Neuronal stem cell (in vitro differentiated cells): ENCODE measurements around the gene TNNT1. TPM values are rescaled to one million over a fixed set of nuclear protein-coding genes. Genes with fewer than 3 reads are reported as not detected.

Experiments
- DNase-seq: peaks from one replicate; pipeline ENCODE4 v3.0.0-alpha.2; 2013; ENCODE audit warnings: low spot score
- H2AFZ ChIP-seq: one replicate; pipeline ENCODE4 v1.6.1; 2013; ENCODE audit warnings: mild to moderate bottlenecking, low read length, inconsistent platforms
- H2AK5ac ChIP-seq: 2 replicates; pipeline ENCODE4 v1.6.1; 2013; ENCODE audit warnings: low read depth, mild to moderate bottlenecking, inconsistent platforms, low read length, moderate library complexity, mixed read lengths
- H2BK120ac ChIP-seq: 2 replicates; pipeline ENCODE4 v1.6.1; 2013; ENCODE audit warnings: low read depth, mild to moderate bottlenecking, inconsistent platforms, low read length, moderate library complexity, mixed read lengths
- H2BK12ac ChIP-seq: one replicate; pipeline ENCODE4 v1.6.1; 2013; ENCODE audit warnings: low read length, inconsistent platforms
- H2BK15ac ChIP-seq: 2 replicates; pipeline ENCODE4 v1.6.1; 2013; ENCODE audit warnings: mild to moderate bottlenecking, low read length, inconsistent platforms, mixed read lengths
- H2BK5ac ChIP-seq: one replicate; pipeline ENCODE4 v1.6.1; 2013; ENCODE audit warnings: inconsistent platforms, mild to moderate bottlenecking, low read length, moderate library complexity
- H3K14ac ChIP-seq: one replicate; pipeline ENCODE4 v1.6.1; 2013; ENCODE audit warnings: low read length, inconsistent platforms
- H3K18ac ChIP-seq: 2 replicates; pipeline ENCODE4 v1.6.1; 2013; ENCODE audit warnings: low read length, inconsistent platforms
- H3K23ac ChIP-seq: 2 replicates; pipeline ENCODE4 v1.6.1; 2013; ENCODE audit warnings: low read depth, mild to moderate bottlenecking, mixed read lengths, low read length, inconsistent platforms; ENCODE audit not compliant: poor library complexity
- H3K27ac ChIP-seq: replicated peaks from 3 replicates; pipeline ENCODE4 v1.5.1; 2013; ENCODE audit warnings: low read length, inconsistent platforms
- H3K27me3 ChIP-seq, 3 experiments: 2 replicates each; pipeline ENCODE4 v1.6.1; 2013; ENCODE audit warnings: low read length in 3 of 3, mild to moderate bottlenecking in 2 of 3, inconsistent platforms in 1 of 3, low read depth in 1 of 3, mixed read lengths in 1 of 3, moderate library complexity in 1 of 3; ENCODE audit not compliant: control insufficient read depth in 3 of 3, insufficient read depth in 3 of 3
- H3K36me3 ChIP-seq, 2 donors: replicated peaks in 1 of 2; 2 replicates each; pipeline ENCODE4 v1.6.1; 2013; ENCODE audit warnings: low read length in 2 of 2; ENCODE audit not compliant: control insufficient read depth in 2 of 2, insufficient read depth in 2 of 2
- H3K4ac ChIP-seq: 2 replicates; pipeline ENCODE4 v1.6.1; 2013; ENCODE audit warnings: inconsistent platforms, mild to moderate bottlenecking, low read length, moderate library complexity
- H3K4me1 ChIP-seq, 2 donors: 1 replicate in 1 of 2; 2 replicates in 1 of 2; pipeline ENCODE4 v1.6.1; 2013; ENCODE audit warnings: low read length in 2 of 2, low read depth in 1 of 2; ENCODE audit not compliant: control insufficient read depth in 2 of 2, insufficient read depth in 1 of 2
- H3K4me2 ChIP-seq: one replicate; pipeline ENCODE4 v1.6.1; 2013; ENCODE audit warnings: mild to moderate bottlenecking, low read length, inconsistent platforms; ENCODE audit not compliant: insufficient read depth, poor library complexity, severe bottlenecking
- H3K4me3 ChIP-seq, 2 donors: 2 replicates each; pipeline ENCODE4 v1.5.1; 2013; ENCODE audit warnings: low read length in 2 of 2, mild to moderate bottlenecking in 2 of 2, inconsistent platforms in 1 of 2, moderate library complexity in 1 of 2
- H3K79me1 ChIP-seq: one replicate; pipeline ENCODE4 v1.6.1; 2013; ENCODE audit warnings: low read depth, mild to moderate bottlenecking, inconsistent platforms, low read length, moderate library complexity
- H3K9ac ChIP-seq: one replicate; pipeline ENCODE4 v1.6.1; 2013; ENCODE audit warnings: mild to moderate bottlenecking, low read depth, low read length, inconsistent platforms; ENCODE audit not compliant: poor library complexity
- H3K9me3 ChIP-seq, 2 donors: replicated peaks in 1 of 2; 2 replicates each; pipeline versions ENCODE3 to v1.6.1; 2013; ENCODE audit warnings: low read length in 2 of 2, mild to moderate bottlenecking in 2 of 2, inconsistent platforms in 1 of 2, low read depth in 1 of 2, mixed read lengths in 1 of 2, moderate library complexity in 1 of 2; ENCODE audit not compliant: control insufficient read depth in 2 of 2, insufficient read depth in 1 of 2
- H4K8ac ChIP-seq: one replicate; pipeline ENCODE4 v1.6.1; 2013; ENCODE audit warnings: low read depth, mild to moderate bottlenecking, inconsistent platforms, low read length, moderate library complexity
- H4K91ac ChIP-seq: one replicate; pipeline ENCODE4 v1.6.1; 2013; ENCODE audit warnings: low read length, low read depth, mild to moderate bottlenecking, inconsistent platforms; ENCODE audit not compliant: poor library complexity
- WGBS, 2 donors: extraction: QIAGEN DNeasy Blood & Tissue Kit; methylation state at CpG; one replicate each; pipeline ENCODE4 v1.1.7; 2013; ENCODE audit warnings: missing lambda C conversion rate in 2 of 2, mixed read lengths in 1 of 2; ENCODE audit not compliant: insufficient read length in 2 of 2, insufficient replicate concordance in 1 of 2; ENCODE audit errors: extremely low coverage in 2 of 2; 5-methylcytosine and 5-hydroxymethylcytosine counted together
- polyA plus RNA-seq, 2 experiments: library from polyadenylated mRNA; stranded (reverse); fragments of 200-250 nt; gene quantifications; one replicate each; pipeline ENCODE4 v1.2.3, GENCODE V29; 2013

The TNNT1 gene, protein sequence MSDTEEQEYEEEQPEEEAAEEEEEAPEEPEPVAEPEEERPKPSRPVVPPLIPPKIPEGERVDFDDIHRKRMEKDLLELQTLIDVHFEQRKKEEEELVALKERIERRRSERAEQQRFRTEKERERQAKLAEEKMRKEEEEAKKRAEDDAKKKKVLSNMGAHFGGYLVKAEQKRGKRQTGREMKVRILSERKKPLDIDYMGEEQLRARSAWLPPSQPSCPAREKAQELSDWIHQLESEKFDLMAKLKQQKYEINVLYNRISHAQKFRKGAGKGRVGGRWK
- polyA plus RNA-seq (2013, experiment 1 of 2) = 81.1 TPM
- polyA plus RNA-seq (2013, experiment 2 of 2) = 76.8 TPM

DNA sequence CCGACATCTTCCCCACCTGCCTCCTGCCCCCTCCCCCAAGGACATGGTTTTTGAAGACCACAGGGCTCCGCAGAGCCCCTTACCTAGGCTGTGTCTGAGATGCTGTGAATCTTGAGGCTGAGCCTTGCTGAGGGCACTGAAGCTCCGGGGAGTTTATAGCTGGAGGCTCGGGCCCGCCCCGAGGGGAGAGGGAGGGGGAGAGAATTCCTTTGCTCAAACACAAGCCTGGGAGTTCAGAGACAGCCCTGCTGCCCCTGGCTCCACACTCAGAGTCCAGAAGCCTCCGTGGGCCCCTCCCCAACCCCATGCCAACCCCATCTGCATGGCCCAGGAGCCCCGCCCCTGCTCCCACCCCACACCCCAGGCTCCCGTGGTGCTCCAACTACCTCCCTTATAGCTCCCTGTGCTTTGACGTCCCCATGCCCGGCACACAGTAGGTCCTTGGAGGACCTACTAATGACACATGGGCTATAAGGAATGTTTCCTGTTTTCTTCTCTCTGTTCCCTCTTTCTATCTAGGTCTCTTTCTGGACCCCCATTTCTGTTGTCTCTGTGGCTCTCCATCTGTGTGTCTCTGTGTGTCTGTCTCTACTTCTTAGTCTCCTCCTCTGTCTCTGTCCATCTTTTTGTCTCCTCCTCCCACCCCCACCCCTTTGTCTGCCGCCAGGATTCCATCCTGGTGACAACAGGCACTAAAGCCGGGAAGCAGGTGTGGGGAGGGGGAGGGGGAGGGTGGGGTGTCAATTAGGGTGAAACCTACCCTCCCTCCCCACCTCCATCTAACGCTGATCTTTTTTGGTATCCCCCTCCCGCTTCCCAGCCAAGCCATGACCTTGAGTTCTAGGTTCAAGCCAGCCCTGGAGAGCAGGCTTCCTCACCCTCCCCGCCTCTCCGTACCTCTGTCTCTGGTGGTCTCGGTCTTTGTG is at the start of gene TNNT1:
TNNT1 (minus strand) TSS at position 129 of the 926 bp plus-strand sequence. CDS start 2,049 bp downstream, outside the sequence.
- peak within 1 kb of the TSS; percentile 21 for H2AK5ac ChIP-seq
- H2BK12ac ChIP-seq = peak within 1 kb of the TSS; percentile 19
- H2BK5ac ChIP-seq = no peak within 1 kb of the TSS
- H4K91ac ChIP-seq = no peak within 1 kb of the TSS
- H2BK15ac ChIP-seq = no peak within 1 kb of the TSS
- no peak within 1 kb of the TSS for H3K4ac ChIP-seq
- peaks cover 0 to 2% of the 10 kb centered on the region in 2 donors for H3K9me3 ChIP-seq
- H3K27me3 ChIP-seq = peaks cover 0 to 46% (median 2%) of the 10 kb centered on the region in 3 experiments
- H3K79me1 ChIP-seq = no peaks in the 10 kb centered on the region
- H3K4me3 ChIP-seq = no peak within 1 kb of the TSS
- H2AFZ ChIP-seq = peak within 1 kb of the TSS; percentile 35
- no peak within 1 kb of the TSS for H3K9ac ChIP-seq
- no peak within 1 kb of the TSS for H2BK120ac ChIP-seq
- H3K23ac ChIP-seq = no peak within 1 kb of the TSS
- peaks cover 8 to 26% of the 10 kb centered on the region in 2 donors for H3K4me1 ChIP-seq
- H3K18ac ChIP-seq = peak within 1 kb of the TSS; percentile 46
- peak within 1 kb of the TSS; percentile 50 for H3K27ac ChIP-seq
- H4K8ac ChIP-seq = no peak within 1 kb of the TSS
- H3K4me2 ChIP-seq = peak within 1 kb of the TSS; percentile 39
- no peak for DNase-seq
- no peak within 1 kb of the TSS for H3K14ac ChIP-seq
- no CpG with 5 or more reads among the region's 18 CpGs for WGBS, 2 donors
- H3K36me3 ChIP-seq = no peaks in the 10 kb centered on the region

DNA sequence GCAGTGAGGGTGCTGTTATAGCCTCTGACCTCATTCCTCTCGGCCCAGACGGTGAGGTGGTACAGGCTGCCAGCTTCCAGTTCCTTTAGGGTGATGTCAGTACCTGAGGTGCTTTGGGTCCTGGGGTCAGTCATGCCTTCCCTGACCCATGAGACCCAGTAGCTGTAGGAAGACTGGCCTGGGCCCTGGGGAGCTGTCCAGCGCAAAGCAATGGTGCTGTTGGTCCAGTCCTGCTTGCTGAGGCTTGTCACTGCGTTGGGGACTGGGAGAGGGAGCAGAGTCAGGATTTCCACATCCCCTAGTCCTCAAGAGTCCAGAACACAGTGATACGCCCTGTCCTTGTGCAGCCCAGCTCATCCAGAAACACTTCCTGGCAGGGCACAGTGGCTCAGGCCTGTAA is 49.6 kb upstream of the TNNT1 start:
- Histone ChIP-seq H2BK120ac (no peak overlapping the region), H2AFZ (no peak overlapping the region), H3K4me3 (no peak overlapping the region), H3K4me1 (peaks cover 0 to 4% of the 10 kb centered on the region in 2 donors), H3K18ac (no peak overlapping the region), H3K23ac (peak overlapping the region; percentile 73), H3K9ac (no peak overlapping the region), H2BK12ac (no peak overlapping the region), H3K14ac (no peak overlapping the region), H2BK15ac (no peak overlapping the region), H3K4me2 (no peak overlapping the region), H2AK5ac (no peak overlapping the region), H3K4ac (no peak overlapping the region), H3K27ac (no peak overlapping the region), H3K9me3 (no peaks in the 10 kb centered on the region), H3K79me1 (no peaks in the 10 kb centered on the region), H3K36me3 (no peaks in the 10 kb centered on the region), H4K91ac (peak overlapping the region; percentile 24), H2BK5ac (no peak overlapping the region), H4K8ac (no peak overlapping the region), H3K27me3 (peaks cover 0 to 2% (median 0%) of the 10 kb centered on the region in 3 experiments)
- no CpG with 5 or more reads among the region's 5 CpGs for WGBS, 2 donors
- DNase-seq = no peak

DNA sequence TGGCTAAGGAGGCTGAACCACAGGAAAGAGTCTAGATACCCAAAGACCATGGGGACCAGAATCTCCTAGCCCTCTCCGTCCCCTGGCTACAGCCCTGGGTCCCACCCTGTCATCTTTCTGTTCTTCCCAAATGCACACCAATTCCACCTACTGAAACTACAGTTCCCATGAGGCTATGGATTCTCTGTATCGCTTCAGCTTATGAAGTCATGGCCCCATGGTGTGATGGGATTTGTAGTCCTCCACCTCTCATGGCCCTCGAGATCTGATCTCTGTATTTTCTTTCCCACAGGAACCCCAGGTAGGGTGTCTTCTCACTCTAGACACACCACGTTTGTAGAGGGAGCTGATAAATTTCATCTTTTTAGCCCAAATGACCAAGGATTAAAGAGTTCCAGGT is 48.5 kb upstream of the TNNT1 start:
- no peak overlapping the region for H2BK5ac ChIP-seq
- DNase-seq = no peak
- H2AFZ ChIP-seq = no peak overlapping the region
- H2AK5ac ChIP-seq = no peak overlapping the region
- no peak overlapping the region for H3K14ac ChIP-seq
- peaks cover 0 to 4% of the 10 kb centered on the region in 2 donors for H3K4me1 ChIP-seq
- no peak overlapping the region for H4K8ac ChIP-seq
- WGBS, 2 donors = no CpG with 5 or more reads among the region's 4 CpGs
- H3K18ac ChIP-seq = no peak overlapping the region
- no peaks in the 10 kb centered on the region for H3K9me3 ChIP-seq
- H3K27me3 ChIP-seq = peaks cover 0 to 2% (median 0%) of the 10 kb centered on the region in 3 experiments
- no peak overlapping the region for H3K27ac ChIP-seq
- H3K4ac ChIP-seq = no peak overlapping the region
- H4K91ac ChIP-seq = no peak overlapping the region
- no peak overlapping the region for H3K4me2 ChIP-seq
- no peaks in the 10 kb centered on the region for H3K79me1 ChIP-seq
- no peak overlapping the region for H3K4me3 ChIP-seq
- no peaks in the 10 kb centered on the region for H3K36me3 ChIP-seq
- no peak overlapping the region for H3K23ac ChIP-seq
- no peak overlapping the region for H2BK15ac ChIP-seq
- H2BK12ac ChIP-seq = no peak overlapping the region
- H2BK120ac ChIP-seq = no peak overlapping the region
- H3K9ac ChIP-seq = no peak overlapping the region

DNA sequence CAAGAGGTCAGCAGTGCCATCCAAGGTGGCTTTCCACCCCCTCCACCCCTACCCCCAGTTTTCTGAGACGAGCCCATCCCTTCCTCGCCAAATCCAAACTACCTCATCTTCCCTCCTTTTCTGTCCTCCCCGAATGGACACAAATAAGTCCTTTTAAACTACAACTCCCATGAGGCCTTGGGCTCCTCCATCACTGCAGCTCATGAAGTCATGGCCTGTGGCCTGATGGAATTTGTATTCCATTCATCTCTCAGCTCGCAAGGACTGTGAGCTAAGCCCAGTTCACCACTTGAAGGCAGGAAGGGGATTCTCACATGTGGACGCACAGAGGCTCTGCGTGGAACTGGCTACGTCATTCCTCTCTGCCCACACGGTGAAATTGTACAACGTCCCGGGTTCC is 47.8 kb upstream of the TNNT1 start:
- Histone ChIP-seq H2AK5ac (no peak overlapping the region), H3K18ac (no peak overlapping the region), H3K9me3 (no peaks in the 10 kb centered on the region), H3K4ac (no peak overlapping the region), H3K14ac (no peak overlapping the region), H4K8ac (no peak overlapping the region), H3K36me3 (no peaks in the 10 kb centered on the region), H2AFZ (no peak overlapping the region), H3K23ac (no peak overlapping the region), H2BK12ac (no peak overlapping the region), H3K4me2 (no peak overlapping the region), H2BK15ac (no peak overlapping the region), H3K4me3 (no peak overlapping the region), H3K27ac (no peak overlapping the region), H2BK5ac (no peak overlapping the region), H2BK120ac (no peak overlapping the region), H3K79me1 (no peaks in the 10 kb centered on the region), H4K91ac (no peak overlapping the region), H3K9ac (peak overlapping the region; percentile 7), H3K4me1 (peaks cover 0 to 4% of the 10 kb centered on the region in 2 donors), H3K27me3 (peaks cover 0 to 2% (median 0%) of the 10 kb centered on the region in 3 experiments)
- DNase-seq = no peak
- 100% methylated on average over 1 of the region's 10 CpGs; no CpG with 5 or more reads in 1 of the 2 donors for WGBS, 2 donors
